Trophoblast cell (in vitro differentiated cells and primary cell): Measurements from ENCODE around the gene CTAGE15. TPM values are rescaled to one million over a fixed set of nuclear protein-coding genes. Genes with fewer than 3 reads are reported as not detected.
"Not testable (repeated sequence)": the region's sequence is repeated elsewhere in the genome, so short reads cannot be mapped to it uniquely, and the experiment has no call there.

ENCODE experiments used
- DNase-seq, 2 donors: peaks; one replicate each; pipeline ENCODE4 v3.0.0-alpha.2; 2016
- H2AFZ ChIP-seq: 2 replicates; pipeline ENCODE4 v1.6.1; 2013; ENCODE audit warnings: low read length, moderate library complexity, mild to moderate bottlenecking; ENCODE audit not compliant: insufficient read depth, poor library complexity
- H2AK5ac ChIP-seq: 2 replicates; pipeline ENCODE4 v1.6.1; 2013; ENCODE audit warnings: mild to moderate bottlenecking, low read length
- H2BK120ac ChIP-seq: 2 replicates; pipeline ENCODE4 v1.6.1; 2013; ENCODE audit warnings: low read length, mild to moderate bottlenecking, moderate library complexity; ENCODE audit not compliant: insufficient read depth, poor library complexity
- H2BK12ac ChIP-seq: 2 replicates; pipeline ENCODE4 v1.6.1; 2013; ENCODE audit warnings: mild to moderate bottlenecking, low read length, moderate library complexity
- H2BK5ac ChIP-seq: 2 replicates; pipeline ENCODE4 v1.6.1; 2013; ENCODE audit warnings: low read length, low read depth, moderate library complexity, mild to moderate bottlenecking; ENCODE audit not compliant: poor library complexity
- H3K14ac ChIP-seq: 2 replicates; pipeline ENCODE4 v1.6.1; 2013; ENCODE audit warnings: mild to moderate bottlenecking, low read length
- H3K18ac ChIP-seq: 2 replicates; pipeline ENCODE4 v1.6.1; 2013; ENCODE audit warnings: mild to moderate bottlenecking, low read length
- H3K23ac ChIP-seq: 2 replicates; pipeline ENCODE4 v1.6.1; 2013; ENCODE audit warnings: low read length
- H3K27ac ChIP-seq: 2 replicates; pipeline ENCODE4 v1.5.1; 2013; ENCODE audit warnings: low read depth, mild to moderate bottlenecking, inconsistent platforms, low read length, moderate library complexity
- H3K27me3 ChIP-seq: 2 replicates; pipeline ENCODE4 v1.6.1; 2013; ENCODE audit warnings: inconsistent platforms, mild to moderate bottlenecking, low read length, moderate library complexity; ENCODE audit not compliant: insufficient read depth
- H3K36me3 ChIP-seq, 2 experiments: 1 replicate in 1 of 2; 2 replicates in 1 of 2; pipeline ENCODE4 v1.6.1; 2013; ENCODE audit warnings: low read length in 2 of 2, mild to moderate bottlenecking in 2 of 2, moderate library complexity in 1 of 2; ENCODE audit not compliant: insufficient read depth in 2 of 2, control insufficient read depth in 1 of 2
- H3K4ac ChIP-seq: 2 replicates; pipeline ENCODE4 v1.6.1; 2013; ENCODE audit warnings: low read depth, mild to moderate bottlenecking, low read length, moderate library complexity
- H3K4me1 ChIP-seq, 2 experiments: 1 replicate in 1 of 2; 2 replicates in 1 of 2; pipeline ENCODE4 v1.6.1; 2013; ENCODE audit warnings: low read length in 2 of 2, mild to moderate bottlenecking in 2 of 2, moderate library complexity in 1 of 2; ENCODE audit not compliant: insufficient read depth in 2 of 2, control insufficient read depth in 1 of 2
- H3K4me2 ChIP-seq: 2 replicates; pipeline ENCODE4 v1.6.1; 2013; ENCODE audit warnings: inconsistent platforms, mild to moderate bottlenecking, low read length, moderate library complexity
- H3K4me3 ChIP-seq: 2 replicates; pipeline ENCODE4 v1.5.1; 2013; ENCODE audit warnings: mild to moderate bottlenecking, low read depth, low read length, inconsistent platforms
- H3K79me1 ChIP-seq: one replicate; pipeline ENCODE4 v1.6.1; 2013; ENCODE audit warnings: low read length
- H3K79me2 ChIP-seq: 2 replicates; pipeline ENCODE4 v1.6.1; 2013; ENCODE audit warnings: low read length, mild to moderate bottlenecking; ENCODE audit not compliant: control insufficient read depth, insufficient read depth, poor library complexity
- H3K9ac ChIP-seq: 2 replicates; pipeline ENCODE4 v1.6.1; 2013; ENCODE audit warnings: mild to moderate bottlenecking, low read length
- H3K9me3 ChIP-seq: 2 replicates; pipeline ENCODE4 v1.6.1; 2013; ENCODE audit warnings: low read depth, mild to moderate bottlenecking, control low read depth, inconsistent platforms, low read length; ENCODE audit not compliant: insufficient read depth
- H4K12ac ChIP-seq: 2 replicates; pipeline ENCODE4 v1.6.1; 2013; ENCODE audit warnings: low read depth, mild to moderate bottlenecking, low read length, moderate library complexity
- H4K8ac ChIP-seq: 2 replicates; pipeline ENCODE4 v1.6.1; 2013; ENCODE audit warnings: low read depth, mild to moderate bottlenecking, low read length, moderate library complexity
- H4K91ac ChIP-seq: one replicate; pipeline ENCODE4 v1.6.1; 2013; ENCODE audit warnings: low read depth, mild to moderate bottlenecking, low read length, moderate library complexity
- WGBS: extraction: QIAGEN DNeasy Blood & Tissue Kit; methylation state at CpG from one replicate; pipeline ENCODE4 v1.1.7; 2013; ENCODE audit warnings: missing lambda C conversion rate; ENCODE audit not compliant: insufficient read length, insufficient coverage; ENCODE audit errors: extremely low coverage; 5-methylcytosine and 5-hydroxymethylcytosine counted together
- polyA plus RNA-seq: library from polyadenylated mRNA; stranded (reverse); fragments of 200-250 nt; gene quantifications from 2 replicates; pipeline ENCODE4 v1.2.3, GENCODE V29; 2013

Gene CTAGE15, protein sequence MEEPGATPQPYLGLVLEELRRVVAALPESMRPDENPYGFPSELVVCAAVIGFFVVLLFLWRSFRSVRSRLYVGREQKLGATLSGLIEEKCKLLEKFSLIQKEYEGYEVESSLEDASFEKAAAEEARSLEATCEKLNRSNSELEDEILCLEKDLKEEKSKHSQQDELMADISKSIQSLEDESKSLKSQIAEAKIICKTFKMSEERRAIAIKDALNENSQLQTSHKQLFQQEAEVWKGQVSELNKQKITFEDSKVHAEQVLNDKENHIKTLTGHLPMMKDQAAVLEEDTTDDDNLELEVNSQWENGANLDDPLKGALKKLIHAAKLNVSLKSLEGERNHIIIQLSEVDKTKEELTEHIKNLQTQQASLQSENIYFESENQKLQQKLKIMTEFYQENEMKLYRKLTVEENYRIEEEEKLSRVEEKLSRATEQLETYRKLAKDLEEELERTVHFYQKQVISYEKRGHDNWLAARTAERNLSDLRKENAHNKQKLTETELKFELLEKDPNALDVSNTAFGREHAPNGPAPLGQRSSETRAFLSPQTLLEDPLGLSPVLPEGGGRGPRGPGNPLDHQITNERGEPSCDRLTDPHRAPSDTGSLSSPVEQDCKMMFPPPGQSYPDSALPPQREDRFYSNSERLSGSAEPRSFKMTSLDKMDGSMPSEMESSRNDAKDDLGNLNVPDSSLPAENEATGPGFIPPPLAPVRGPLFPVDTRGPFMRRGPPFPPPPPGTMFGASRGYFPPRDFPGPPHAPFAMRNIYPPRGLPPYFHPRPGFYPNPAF
- polyA plus RNA-seq = 0.16 and 0.21 TPM in 2 replicates

DNA sequence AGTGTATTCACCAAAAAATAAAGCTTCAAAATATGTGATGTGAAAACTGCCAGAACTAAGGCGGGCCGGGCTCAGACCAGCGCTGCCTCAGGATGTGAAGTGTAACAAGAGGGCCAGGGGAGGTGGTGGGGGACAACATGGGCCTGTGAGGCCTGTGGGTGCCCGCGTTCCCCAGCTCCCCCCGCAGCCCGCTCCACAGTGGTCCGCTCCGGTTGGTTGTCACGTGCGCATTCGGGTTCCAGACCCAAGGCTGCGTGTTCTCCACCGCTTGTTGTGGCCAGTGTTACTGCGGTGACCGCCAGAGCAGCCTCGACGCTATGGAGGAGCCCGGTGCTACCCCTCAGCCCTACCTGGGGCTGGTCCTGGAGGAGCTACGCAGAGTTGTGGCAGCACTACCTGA is at the start of gene CTAGE15:
Gene CTAGE15 (plus strand): TSS at position 301 of the 400 bp plus-strand sequence. CDS start 17 bp downstream, at position 318.
- not testable (repeated sequence) for H3K4me3 ChIP-seq, H2AFZ ChIP-seq, H3K27ac ChIP-seq, H3K27me3 ChIP-seq, H2BK5ac ChIP-seq, H4K12ac ChIP-seq, H3K79me1 ChIP-seq, H4K8ac ChIP-seq, H3K23ac ChIP-seq, H4K91ac ChIP-seq, H3K9ac ChIP-seq, H2BK12ac ChIP-seq, DNase-seq, H3K4ac ChIP-seq, H3K18ac ChIP-seq, H3K9me3 ChIP-seq, H3K79me2 ChIP-seq, H2BK120ac ChIP-seq, H3K36me3 ChIP-seq, H2AK5ac ChIP-seq, H3K4me1 ChIP-seq, H3K4me2 ChIP-seq, H3K14ac ChIP-seq
- WGBS = no CpG with 5 or more reads among the region's 20 CpGs

- not testable (repeated sequence) for H3K27ac ChIP-seq, H3K4me3 ChIP-seq
- WGBS = no CpG with 5 or more reads among the region's 9 CpGs
These were observed 49.2 kb upstream of the CTAGE15 start for GRCh38 chr7:143522309-143522916.

DNA sequence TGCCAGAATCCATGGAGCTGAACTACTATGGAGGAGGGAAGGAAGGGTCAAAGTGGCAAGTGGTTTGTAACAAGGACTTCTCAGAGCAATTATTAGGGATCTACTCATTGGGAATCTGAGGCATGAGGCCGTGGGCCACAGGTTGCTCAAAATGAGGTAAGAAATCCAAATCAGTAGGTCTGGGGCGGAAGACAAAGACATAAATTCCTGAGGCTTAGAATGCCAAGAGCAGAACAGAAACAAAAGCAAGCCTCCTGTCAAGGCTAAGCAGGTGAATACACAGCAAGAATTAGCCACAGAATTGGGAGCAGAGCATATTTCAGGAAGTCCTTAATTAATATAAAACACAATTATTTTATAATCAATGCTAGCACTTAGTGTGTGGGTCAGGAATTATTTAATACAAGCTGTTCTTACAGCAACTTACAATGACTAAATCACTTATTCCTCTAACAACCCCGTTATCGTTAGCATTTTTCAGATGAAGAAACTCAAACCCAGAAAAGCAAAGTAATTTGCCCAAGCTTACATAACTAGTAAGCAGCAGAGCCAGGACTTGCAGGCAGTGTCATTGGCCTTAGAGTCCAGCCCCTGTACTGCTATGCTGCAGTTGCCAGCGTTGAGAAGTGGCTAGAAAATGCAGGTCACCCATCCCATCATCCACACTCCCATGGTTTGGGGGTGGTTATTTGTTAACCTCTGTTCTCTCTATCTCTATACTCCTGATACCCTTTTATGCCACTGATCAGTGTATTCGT is 40.3 kb upstream of the CTAGE15 start:
- not testable (repeated sequence) for H3K23ac ChIP-seq, H2AFZ ChIP-seq, H3K4me2 ChIP-seq, H3K79me1 ChIP-seq, H3K36me3 ChIP-seq, H3K18ac ChIP-seq, H4K12ac ChIP-seq, H3K4ac ChIP-seq, H3K27ac ChIP-seq, H2BK12ac ChIP-seq, H3K4me3 ChIP-seq, H3K9ac ChIP-seq, H4K8ac ChIP-seq, H2AK5ac ChIP-seq, H3K27me3 ChIP-seq, H3K4me1 ChIP-seq, H3K79me2 ChIP-seq, H2BK5ac ChIP-seq, H3K14ac ChIP-seq, H2BK120ac ChIP-seq, H4K91ac ChIP-seq, DNase-seq, H3K9me3 ChIP-seq
- WGBS = no CpG with 5 or more reads among the region's 6 CpGs

More at GRCh38 chr7:143522309-143522916, 49.2 kb upstream of the CTAGE15 start:
- not testable (repeated sequence) for H4K8ac ChIP-seq, H2BK5ac ChIP-seq, DNase-seq, H3K14ac ChIP-seq, H3K23ac ChIP-seq, H3K27me3 ChIP-seq, H4K12ac ChIP-seq, H3K79me2 ChIP-seq, H3K4me2 ChIP-seq, H3K9me3 ChIP-seq, H2BK120ac ChIP-seq, H3K4me1 ChIP-seq, H3K36me3 ChIP-seq, H4K91ac ChIP-seq, H3K79me1 ChIP-seq, H3K18ac ChIP-seq, H2AFZ ChIP-seq, H2BK12ac ChIP-seq, H2AK5ac ChIP-seq, H3K9ac ChIP-seq, H3K4ac ChIP-seq

GRCh38 chr7:143531932-143532331 is 39.7 kb upstream of the CTAGE15 start:
- H3K27ac ChIP-seq, H3K27me3 ChIP-seq: not testable (repeated sequence)
- WGBS = no CpG with 5 or more reads among the region's 1 CpG

More at GRCh38 chr7:143531932-143532331, 39.7 kb upstream of the CTAGE15 start:
- H3K4me1 ChIP-seq, H3K4me3 ChIP-seq, H3K14ac ChIP-seq, H3K79me1 ChIP-seq, H3K4ac ChIP-seq, H3K18ac ChIP-seq, DNase-seq, H3K79me2 ChIP-seq, H3K36me3 ChIP-seq, H4K8ac ChIP-seq, H4K12ac ChIP-seq, H4K91ac ChIP-seq, H2AK5ac ChIP-seq, H3K9ac ChIP-seq, H3K4me2 ChIP-seq, H2BK5ac ChIP-seq, H3K9me3 ChIP-seq, H2BK120ac ChIP-seq, H3K23ac ChIP-seq, H2BK12ac ChIP-seq, H2AFZ ChIP-seq: not testable (repeated sequence)
